K562 (cell line): ENCODE results near the gene UFSP1. TPM values are rescaled to one million over a fixed set of nuclear protein-coding genes. Genes with fewer than 3 reads are reported as not detected.
A peak's percentile ranks its signal among the peaks of the same experiment; 100 is the strongest.

Experiments
- ATAC-seq: fragments of 200-7000 bp; cut with Tn5 transposase; 3 replicates; pipeline ENCODE4 v1.9.1; 2020; ENCODE audit warnings: moderate library complexity
- BruUV-seq: library from RNA; stranded (reverse); fragments of 400-500 nt; replicated peaks from 2 replicates; lab custom pipeline; 2021; lab: Mats Ljungman, UMichigan
- CTCF ChIA-PET: fragments of 300-600 bp; formaldehyde crosslinking; extraction: SDS; loops from one replicate; lab custom pipeline; 2021; ENCODE audit warnings: low intra/inter-chr PET ratio; lab: Yijun Ruan, JAX
- POLR2A ChIA-PET: fragments of 300-600, 350-650 bp; sonication (Branson Sonifier 250); formaldehyde crosslinking; extraction: SDS; loops from one replicate; lab custom pipeline; 2021; ENCODE audit warnings: antibody characterized with exemption, inconsistent platforms; lab: Yijun Ruan, JAX
- DNase-seq, 4 experiments: peaks; one replicate each; pipeline versions ENCODE4 v3.0.0 to v3.0.0-alpha.2; 2011 to 2018; ENCODE audit warnings: low spot score in 3 of 4, mixed read lengths in 3 of 4; ENCODE audit errors: extremely low read depth in 1 of 4
- FAIRE-seq: peaks from 2 replicates; lab custom pipeline; 2011; peaks lifted over from hg19 to GRCh38; lab: Jason Lieb, UNC
- H2AFZ ChIP-seq: 2 replicates; pipeline ENCODE4 v1.6.0; 2011; ENCODE audit warnings: low read depth, low read length, control low read depth, inconsistent platforms
- H3K27ac ChIP-seq: fragments of 200-600 bp; 3 replicates; pipeline ENCODE4 v1.8.0; 2011; ENCODE audit warnings: low read depth, mild to moderate bottlenecking, control low read depth, inconsistent platforms, low read length, moderate library complexity, mixed read lengths; ENCODE audit errors: extremely low read depth
- H3K27me3 ChIP-seq, 2 experiments: fragments of 300-600 bp in 1 of 2; 2 replicates in 1 of 2; 3 replicates in 1 of 2; pipeline versions ENCODE4 v1.6.0 to v1.8.0; 2011; ENCODE audit warnings: inconsistent platforms in 2 of 2, low read length in 2 of 2, mild to moderate bottlenecking in 1 of 2, mixed read lengths in 1 of 2, moderate library complexity in 1 of 2; ENCODE audit not compliant: control insufficient read depth in 2 of 2, insufficient read depth in 2 of 2
- H3K36me3 ChIP-seq: fragments of 300-600 bp; 3 replicates; pipeline ENCODE4 v1.8.0; 2011; ENCODE audit warnings: mild to moderate bottlenecking, low read length, inconsistent platforms; ENCODE audit not compliant: control insufficient read depth, insufficient read depth
- H3K4me1 ChIP-seq, 2 experiments: fragments of 200-600 bp in 1 of 2; replicated peaks in 1 of 2; 2 replicates in 1 of 2; 3 replicates in 1 of 2; pipeline versions ENCODE4 v1.5.1 to v1.8.0; 2011; ENCODE audit warnings: inconsistent platforms in 2 of 2, low read length in 2 of 2, mild to moderate bottlenecking in 1 of 2, mixed read lengths in 1 of 2, moderate library complexity in 1 of 2; ENCODE audit not compliant: control insufficient read depth in 2 of 2, insufficient read depth in 2 of 2
- H3K4me2 ChIP-seq: 2 replicates; pipeline ENCODE4 v1.6.1; 2011; ENCODE audit warnings: low read length, control low read depth, inconsistent platforms, mixed read lengths; ENCODE audit not compliant: insufficient read depth
- H3K4me3 ChIP-seq: fragments of 200-600 bp; sonication (generic), shearing (Covaris generic); 2 replicates; pipeline ENCODE4 v1.5.1; 2016; ENCODE audit warnings: control low read depth, inconsistent platforms
- H3K79me2 ChIP-seq: fragments of 200-600 bp; 3 replicates; pipeline ENCODE4 v1.8.0; 2011; ENCODE audit warnings: low read length, inconsistent platforms; ENCODE audit not compliant: control insufficient read depth, insufficient read depth
- H3K9ac ChIP-seq, 2 experiments: 2 replicates each; pipeline versions ENCODE4 v1.6.0 to v1.6.1; 2011; ENCODE audit warnings: low read depth in 2 of 2, low read length in 2 of 2, control low read depth in 1 of 2, inconsistent platforms in 1 of 2, mild to moderate bottlenecking in 1 of 2, mixed read lengths in 1 of 2; ENCODE audit not compliant: insufficient read depth in 1 of 2
- H3K9me1 ChIP-seq: one replicate; pipeline ENCODE4 v1.6.0; 2011; ENCODE audit warnings: inconsistent platforms, mild to moderate bottlenecking, low read length, moderate library complexity; ENCODE audit not compliant: control insufficient read depth, insufficient read depth
- H3K9me3 ChIP-seq: replicated peaks from 2 replicates; pipeline ENCODE4 v1.5.1; 2011; ENCODE audit warnings: low read depth, low read length, inconsistent platforms; ENCODE audit not compliant: control insufficient read depth, insufficient read depth
- H4K20me1 ChIP-seq: replicated peaks from 2 replicates; pipeline ENCODE4 v1.6.1; 2011; ENCODE audit warnings: low read length, inconsistent platforms, mixed read lengths; ENCODE audit not compliant: control insufficient read depth, insufficient read depth
- ADNP ChIP-seq: fragments of 200-800 bp; sonication (Bioruptor generic); IDR thresholded peaks from 2 replicates; pipeline ENCODE4 v1.6.1; 2016; ENCODE audit warnings: missing genetic modification characterization, missing compliant biosample characterization
- CC2D1A ChIP-seq: fragments of 450-650 bp; IDR thresholded peaks from 2 replicates; pipeline ENCODE4 v1.6.1; 2017; ENCODE audit warnings: mild to moderate bottlenecking
- CCNT2 ChIP-seq: IDR thresholded peaks from 2 replicates; pipeline ENCODE4 v1.6.1; 2011; ENCODE audit warnings: borderline replicate concordance, low read depth, mild to moderate bottlenecking, moderate library complexity, mixed read lengths, low read length; ENCODE audit not compliant: insufficient read length; ENCODE audit errors: extremely low read depth
- CEBPG ChIP-seq, 3 experiments: fragments of 200-800 bp in 1 of 3; sonication (Bioruptor generic) in 1 of 3; sonication (generic) in 1 of 3; formaldehyde crosslinking in 1 of 3; IDR thresholded peaks in 2 of 3; conservative IDR thresholded peaks in 1 of 3; 2 replicates each; pipeline versions ENCODE4 v1.6.1 to v1.8.0; 2016 to 2022; ENCODE audit warnings: missing compliant biosample characterization in 2 of 3, missing genetic modification characterization in 2 of 3, mild to moderate bottlenecking in 1 of 3, missing genetic modification reagents in 1 of 3
- HDAC1 ChIP-seq, 2 experiments: fragments of 450-650 bp; IDR thresholded peaks; 2 replicates each; pipeline ENCODE4 v1.6.1; 2016 to 2017; ENCODE audit warnings: inconsistent platforms in 1 of 2, mild to moderate bottlenecking in 1 of 2, moderate library complexity in 1 of 2
- HDGF ChIP-seq: fragments of 450-650 bp; IDR thresholded peaks from 2 replicates; pipeline ENCODE4 v1.6.1; 2016
- HNRNPH1 ChIP-seq: fragments of 200-400 bp; formaldehyde crosslinking; optimal IDR thresholded peaks from 2 replicates; pipeline ENCODE3; 2017; ENCODE audit warnings: low read depth, mild to moderate bottlenecking, low read length, moderate library complexity
- HNRNPUL1 ChIP-seq: fragments of 200-400 bp; formaldehyde crosslinking; IDR thresholded peaks from 2 replicates; pipeline ENCODE4 v1.6.1; 2017; ENCODE audit warnings: low read length
- KDM4B ChIP-seq, 2 experiments: fragments of 450-650 bp in 1 of 2; sonication (generic) in 1 of 2; IDR thresholded peaks; 2 replicates each; pipeline ENCODE4 v1.6.1; 2016 to 2017; ENCODE audit warnings: borderline replicate concordance in 2 of 2, antibody characterized with exemption in 1 of 2, low read depth in 1 of 2, mild to moderate bottlenecking in 1 of 2
- MYNN ChIP-seq, 2 experiments: sonication (generic); formaldehyde crosslinking in 1 of 2; IDR thresholded peaks; 2 replicates each; pipeline versions ENCODE4 v1.5.0 to v1.6.1; 2016 to 2020; ENCODE audit warnings: antibody characterized with exemption in 1 of 2, missing genetic modification reagents in 1 of 2
- PCBP1 ChIP-seq: fragments of 200-400 bp; formaldehyde crosslinking; IDR thresholded peaks from 2 replicates; pipeline ENCODE4 v1.6.1; 2018; ENCODE audit warnings: mild to moderate bottlenecking, low read depth, low read length; ENCODE audit not compliant: poor library complexity, severe bottlenecking
- PML ChIP-seq: IDR thresholded peaks from 2 replicates; pipeline ENCODE4 v1.6.1; 2012; ENCODE audit warnings: low read length, inconsistent platforms
- POLR2G ChIP-seq: fragments of 200-400 bp; formaldehyde crosslinking; IDR thresholded peaks from 2 replicates; pipeline ENCODE4 v1.6.1; 2017; ENCODE audit warnings: low read depth, mild to moderate bottlenecking, antibody characterized with exemption, low read length, moderate library complexity
- POLR2H ChIP-seq: IDR thresholded peaks from 2 replicates; pipeline ENCODE4 v1.6.1; 2016; ENCODE audit warnings: missing genetic modification characterization, low read depth, mild to moderate bottlenecking, control low read depth, missing compliant biosample characterization, moderate library complexity
- RBBP5 ChIP-seq: fragments of 200-600 bp; sonication (generic); IDR thresholded peaks from 2 replicates; pipeline ENCODE4 v1.6.1; 2012; ENCODE audit warnings: borderline replicate concordance, mild to moderate bottlenecking, low read length, control low read depth, inconsistent platforms; ENCODE audit not compliant: insufficient read depth, poor library complexity, severe bottlenecking
- RBFOX2 ChIP-seq: fragments of 200-400 bp; formaldehyde crosslinking; IDR thresholded peaks from 2 replicates; pipeline ENCODE4 v1.6.1; 2017; ENCODE audit warnings: low read depth, mild to moderate bottlenecking, low read length, moderate library complexity
- RUNX1 ChIP-seq: sonication (generic); IDR thresholded peaks from 2 replicates; pipeline ENCODE4 v1.6.1; 2016; ENCODE audit warnings: antibody characterized with exemption, low read depth
- SETDB1 ChIP-seq: IDR thresholded peaks from one replicate; pipeline ENCODE4 v1.6.1; 2012; ENCODE audit warnings: low read length, control low read depth, inconsistent platforms
- SRSF7 ChIP-seq: fragments of 200-400 bp; formaldehyde crosslinking; optimal IDR thresholded peaks from 2 replicates; pipeline ENCODE3; 2017; ENCODE audit warnings: mild to moderate bottlenecking, low read depth, low read length
- YBX1 ChIP-seq: fragments of 450-650 bp; IDR thresholded peaks from 2 replicates; pipeline ENCODE4 v1.7.1; 2016; ENCODE audit warnings: mild to moderate bottlenecking
- ZNF224 ChIP-seq: sonication (generic); formaldehyde crosslinking; IDR thresholded peaks from 2 replicates; pipeline ENCODE4 v1.8.0; 2022; ENCODE audit warnings: mild to moderate bottlenecking, missing genetic modification reagents
- ZNF316 ChIP-seq: fragments of 450-650 bp; IDR thresholded peaks from 2 replicates; pipeline ENCODE4 v1.6.1; 2016
- ZNF586 ChIP-seq: fragments of 450-650 bp; formaldehyde crosslinking; conservative IDR thresholded peaks from 2 replicates; pipeline ENCODE4 v1.4.0; 2020; ENCODE audit warnings: mild to moderate bottlenecking, moderate library complexity
- ZSCAN29 ChIP-seq: fragments of 450-650 bp; IDR thresholded peaks from 2 replicates; pipeline ENCODE4 v1.6.1; 2017
- WGBS: fragments of 100-300 bp; shearing (Covaris generic); methylation state at CpG from one replicate; pipeline ENCODE4 v1.1.6; 2016; ENCODE audit warnings: low coverage, mixed read lengths; ENCODE audit not compliant: insufficient coverage; ENCODE audit errors: missing lambda C conversion rate; 5-methylcytosine and 5-hydroxymethylcytosine counted together
- in situ Hi-C: fragments of 300-500 bp; cut with MboI; formaldehyde crosslinking; loops from 4 replicates; pipeline ENCODE4 v1.15.0; 2018; ENCODE audit warnings: inconsistent platforms, mixed read lengths
- intact Hi-C: fragments of 100-400 bp; cut with micrococcal nuclease; formaldehyde crosslinking; loops from 2 replicates; pipeline ENCODE4 v1.14.2; 2022
- polyA plus RNA-seq, 8 experiments: library from polyadenylated mRNA; depleted of rRNA in 4 of 8; stranded (reverse) in 5 of 8; unstranded in 3 of 8; fragments of >200 nt; fragmentation: Nextera tagmentation in 2 of 8; fragmentation: Illumina TruSeq in 1 of 8; extraction: Ambion mirVana in 2 of 8; extraction: Trizol in 1 of 8; gene quantifications; 2 replicates each; pipeline versions ENCODE4 v1.2.1 to v1.2.3, GENCODE V29; 2011 to 2014; ENCODE audit warnings: inconsistent platforms in 1 of 8, missing spikeins in 1 of 8
- total RNA-seq, 7 experiments: library from RNA; depleted of rRNA in 6 of 7; stranded (reverse); fragments of >200 nt in 6 of 7; fragmentation: Illumina TruSeq in 2 of 7; extraction: Trizol in 2 of 7; gene quantifications; 2 replicates each; pipeline versions ENCODE4 v1.2.1 to v1.2.3, GENCODE V29; 2011 to 2021; ENCODE audit warnings: low replicate concordance in 1 of 7

Gene UFSP1
- total and polyA plus RNA-seq, 9 of the 15 experiments (the other 6 are each of a cell fraction or from before 2014, with no cell fraction given) = 0.50 to 18.8 (median 2.1) TPM

DNA sequence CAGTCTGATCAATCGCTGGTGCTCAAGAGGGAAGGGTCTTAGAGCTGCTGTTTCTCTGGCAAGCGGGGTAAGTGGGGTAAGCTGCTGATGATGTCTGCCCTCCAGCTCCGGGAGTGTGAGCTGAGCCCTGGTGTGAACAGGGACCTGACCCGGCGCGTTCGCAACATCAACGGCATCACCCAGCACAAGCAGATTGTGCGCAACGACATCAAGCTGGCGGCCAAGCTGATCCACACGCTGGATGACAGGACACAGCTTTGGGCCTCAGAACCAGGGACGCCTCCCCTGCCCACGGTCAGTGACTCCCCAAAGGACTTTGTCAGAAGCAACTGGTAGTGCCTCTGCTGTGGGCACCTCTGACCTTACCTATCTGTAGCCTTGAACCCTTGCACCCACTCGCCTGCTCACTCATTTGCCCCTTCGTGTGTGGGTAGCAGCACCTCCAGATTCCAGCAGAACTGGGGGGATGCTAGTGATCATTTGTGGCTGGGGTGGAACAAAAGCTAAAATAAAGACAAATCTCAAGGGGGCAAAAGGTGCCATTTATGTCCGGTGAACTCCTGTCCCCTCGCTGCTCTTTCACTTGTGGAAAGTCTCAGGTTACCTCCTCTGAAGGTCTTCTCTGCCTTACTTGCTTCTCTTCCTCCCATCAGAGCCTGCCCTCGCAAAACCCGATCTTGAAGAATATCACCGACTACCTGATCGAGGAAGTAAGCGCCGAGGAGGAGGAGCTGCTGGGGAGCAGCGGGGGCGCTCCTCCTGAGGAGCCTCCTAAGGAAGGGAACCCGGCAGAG, 3.2 kb downstream of the UFSP1 start:
- 84% methylated on average over 26 of the region's 27 CpGs for WGBS
- Histone ChIP-seq H3K9me1 (peaks cover 8% of the 10 kb centered on the region), H3K36me3 (peaks cover 76% of the 10 kb centered on the region), H3K9me3 (no peaks in the 10 kb centered on the region), H3K4me3 (no peak overlapping the region), H4K20me1 (peaks cover 30% of the 10 kb centered on the region), H3K27ac (peak overlapping the region; percentile 89; the same call in 1 of the 3 replicates), H3K9ac (peak overlapping the region in 1 of 2 experiments; percentile 100; a peak in 2 of 4 replicates), H3K4me2 (no peak overlapping the region), H3K79me2 (peaks cover 52% of the 10 kb centered on the region), H2AFZ (no peak overlapping the region), H3K4me1 (peaks cover 27 to 60% of the 10 kb centered on the region in 2 experiments), H3K27me3 (no peaks in the 10 kb centered on the region)
- intact Hi-C loops (no loop called here), in situ Hi-C loops (no loop called here)
- ATAC-seq (no peak), DNase-seq (peak in 2 of 4 experiments; percentile 15), FAIRE-seq (no peak)
- ChIA-PET POLR2A (interaction anchor here (0.5 to 6.3 kb wide), 7 partner anchors 11 to 403 kb away, joined by 3 to 144 read pairs (median 3); partner anchors contain the start of genes NYAP1, SLC12A9 and SRRT), CTCF (no interaction called here)
- no TSS peak for BruUV-seq
- TF ChIP-seq RBFOX2 = peak; percentile 68
- no peak for TF ChIP-seq RUNX1
- no peak for TF ChIP-seq ADNP (tag)
- TF ChIP-seq POLR2G = peak; percentile 66; the same call in 1 of the 2 replicates
- TF ChIP-seq PCBP1 = no peak
- TF ChIP-seq HNRNPH1 = no peak
- TF ChIP-seq ZNF586 (CRISPR knock-in tag) = no peak
- no peak for TF ChIP-seq ZNF224 (CRISPR knock-in tag)
- TF ChIP-seq CEBPG (CRISPR knock-in tag; IDR thresholded peaks at IDR 0.05) = no peak
- TF ChIP-seq CEBPG (tag; conservative IDR thresholded peaks at IDR 0.05 in 1 of 2, IDR thresholded peaks at IDR 0.05 in 1 of 2) = no peak
- no peak for TF ChIP-seq KDM4B (IDR thresholded peaks at IDR 0.05; ENCODE audit: borderline replicate concordance in 2 of 2, low read depth in 1 of 2)
- TF ChIP-seq MYNN (IDR thresholded peaks at IDR 0.05) = 0 out of 2 replicates have a peak, but pooled peaks have one; percentile 5
- TF ChIP-seq MYNN (CRISPR knock-in tag; IDR thresholded peaks at IDR 0.05) = no peak
- no peak for TF ChIP-seq ZSCAN29
- no peak for TF ChIP-seq SETDB1
- TF ChIP-seq HDGF = no peak
- TF ChIP-seq POLR2H (tag) = no peak
- TF ChIP-seq HNRNPUL1 = no peak
- 0 out of 2 replicates have a peak, but pooled peaks have one; percentile 16 for TF ChIP-seq PML
- TF ChIP-seq ZNF316 = no peak
- no peak for TF ChIP-seq SRSF7
- no peak for TF ChIP-seq HDAC1 (IDR thresholded peaks at IDR 0.05)
- TF ChIP-seq YBX1 = no peak
- no peak for TF ChIP-seq CC2D1A
- TF ChIP-seq RBBP5 = no peak
- no peak for TF ChIP-seq CCNT2
